GM23338 (cell line): ENCODE measurements around the gene POU2F3. TPM values are rescaled to one million over a fixed set of nuclear protein-coding genes. Genes with fewer than 3 reads are reported as not detected.

Experiments used
- ATAC-seq: fragments of 200-7000 bp; cut with Tn5 transposase; 3 replicates; pipeline ENCODE4 v1.9.1; 2020
- DNase-seq: peaks from one replicate; pipeline ENCODE4 v3.0.0-alpha.2; 2015; ENCODE audit warnings: low spot score
- H2AFZ ChIP-seq: fragments of 200-600 bp; sonication (generic); 2 replicates; pipeline ENCODE4 v1.8.0; 2016; ENCODE audit warnings: antibody characterized with exemption, mild to moderate bottlenecking, moderate library complexity
- H3F3A ChIP-seq: fragments of 200-600 bp; sonication (generic); replicated peaks from 2 replicates; pipeline ENCODE4 v1.8.0; 2017; ENCODE audit warnings: antibody characterized with exemption, mixed run types, low read depth
- H3K27ac ChIP-seq: fragments of 200-600 bp; sonication (generic); 2 replicates; pipeline ENCODE4 v1.6.1; 2016; ENCODE audit warnings: low read depth
- H3K27me3 ChIP-seq: fragments of 200-600 bp; sonication (generic); 2 replicates; pipeline ENCODE4 v1.8.0; 2016; ENCODE audit warnings: mild to moderate bottlenecking, mixed run types, moderate library complexity; ENCODE audit not compliant: insufficient read depth
- H3K36me3 ChIP-seq: fragments of 200-600 bp; sonication (generic); 2 replicates; pipeline ENCODE4 v1.8.0; 2016; ENCODE audit warnings: mild to moderate bottlenecking; ENCODE audit not compliant: insufficient read depth
- H3K4me1 ChIP-seq: fragments of 200-600 bp; sonication (generic); 2 replicates; pipeline ENCODE4 v1.8.0; 2016; ENCODE audit warnings: mild to moderate bottlenecking, moderate library complexity; ENCODE audit not compliant: insufficient read depth
- H3K4me2 ChIP-seq: fragments of 200-600 bp; sonication (generic); 2 replicates; pipeline ENCODE4 v1.7.1; 2017; ENCODE audit warnings: mixed run types
- H3K4me3 ChIP-seq: fragments of 200-600 bp; sonication (generic); 2 replicates; pipeline ENCODE4 v1.6.1; 2016; ENCODE audit warnings: mixed run types
- H3K79me2 ChIP-seq: fragments of 200-600 bp; sonication (generic); replicated peaks from 2 replicates; pipeline ENCODE4 v1.8.0; 2017; ENCODE audit warnings: mild to moderate bottlenecking; ENCODE audit not compliant: insufficient read depth
- H3K9me2 ChIP-seq: fragments of 200-600 bp; sonication (generic); 2 replicates; pipeline ENCODE4 v1.8.0; 2017; ENCODE audit not compliant: insufficient read depth
- H4K20me1 ChIP-seq: fragments of 200-600 bp; sonication (generic); replicated peaks from 2 replicates; pipeline ENCODE4 v1.8.0; 2017; ENCODE audit warnings: mild to moderate bottlenecking; ENCODE audit not compliant: insufficient read depth
- H3K27ac Mint-ChIP-seq: 2 replicates; pipeline ENCODE4 v1.8.0; 2020; ENCODE audit warnings: inconsistent platforms, mild to moderate bottlenecking, moderate library complexity, mixed read lengths
- H3K27me3 Mint-ChIP-seq: 3 replicates; pipeline ENCODE4 v1.8.0; 2022; ENCODE audit warnings: low read depth, mild to moderate bottlenecking, moderate library complexity, mixed read lengths, inconsistent platforms; ENCODE audit not compliant: insufficient read depth, poor library complexity
- H3K36me3 Mint-ChIP-seq: 3 replicates; pipeline ENCODE4 v1.8.0; 2021; ENCODE audit warnings: low read depth, mild to moderate bottlenecking, inconsistent platforms, moderate library complexity, mixed read lengths
- H3K4me1 Mint-ChIP-seq: 3 replicates; pipeline ENCODE4 v1.8.0; 2020; ENCODE audit warnings: mild to moderate bottlenecking, inconsistent platforms, mixed read lengths
- H3K4me3 Mint-ChIP-seq: 3 replicates; pipeline ENCODE4 v1.8.0; 2021; ENCODE audit warnings: moderate library complexity, mild to moderate bottlenecking, inconsistent platforms, mixed read lengths
- H3K9me3 Mint-ChIP-seq: 3 replicates; pipeline ENCODE4 v1.8.0; 2020; ENCODE audit warnings: moderate library complexity, mild to moderate bottlenecking, inconsistent platforms, mixed read lengths
- CREB1 ChIP-seq: fragments of 250-450 bp; sonication (Bioruptor Pico); IDR thresholded peaks from 2 replicates; pipeline ENCODE4 v1.5.0; 2020; ENCODE audit warnings: low read depth, mild to moderate bottlenecking, moderate library complexity
- CTCF ChIP-seq, 2 experiments: fragments of 200-600 bp in 1 of 2; sonication (generic) in 1 of 2; conservative IDR thresholded peaks; 2 replicates each; pipeline versions ENCODE4 v1.5.1 to v1.6.1; 2016 to 2017; ENCODE audit warnings: antibody characterized with exemption in 2 of 2, low read depth in 2 of 2, mild to moderate bottlenecking in 2 of 2, moderate library complexity in 1 of 2
- ETS1 ChIP-seq: IDR thresholded peaks from 2 replicates; pipeline ENCODE4 v1.6.1; 2016; ENCODE audit warnings: antibody characterized with exemption
- EZH2 ChIP-seq: fragments of 200-600 bp; sonication (generic); IDR thresholded peaks from one replicate; pipeline ENCODE4 v1.8.0; 2017; ENCODE audit warnings: antibody characterized with exemption, mild to moderate bottlenecking, low read depth; ENCODE audit not compliant: unreplicated experiment
- EZH2phosphoT487 ChIP-seq: fragments of 200-600 bp; sonication (generic); IDR thresholded peaks from one replicate; pipeline ENCODE4 v1.8.1; 2018; ENCODE audit warnings: antibody characterized with exemption; ENCODE audit not compliant: unreplicated experiment
- JUNB ChIP-seq: IDR thresholded peaks from one replicate; pipeline ENCODE4 v1.6.1; 2016; ENCODE audit warnings: antibody characterized with exemption; ENCODE audit not compliant: unreplicated experiment
- NANOG ChIP-seq: IDR thresholded peaks from 2 replicates; pipeline ENCODE4 v1.6.1; 2016; ENCODE audit warnings: antibody characterized with exemption, borderline replicate concordance
- POLR2AphosphoS5 ChIP-seq: IDR thresholded peaks from 2 replicates; pipeline ENCODE4 v1.6.1; 2016; ENCODE audit warnings: antibody characterized with exemption, low read depth
- REST ChIP-seq: IDR thresholded peaks from one replicate; pipeline ENCODE4 v1.6.1; 2018; ENCODE audit warnings: antibody characterized with exemption; ENCODE audit not compliant: unreplicated experiment
- STAT1 ChIP-seq: IDR thresholded peaks from one replicate; pipeline ENCODE4 v1.6.1; 2016; ENCODE audit warnings: antibody characterized with exemption; ENCODE audit not compliant: unreplicated experiment
- ZNF114 ChIP-seq: fragments of 250-450 bp; sonication (Bioruptor Pico); IDR thresholded peaks from 2 replicates; pipeline ENCODE4 v1.5.0; 2020; ENCODE audit warnings: mild to moderate bottlenecking, moderate library complexity
- ZNF331 ChIP-seq: fragments of 250-450 bp; sonication (Bioruptor Pico); IDR thresholded peaks from 2 replicates; pipeline ENCODE4 v1.5.0; 2020; ENCODE audit warnings: low read depth, mild to moderate bottlenecking, moderate library complexity
- ZNF462 ChIP-seq: fragments of 250-450 bp; sonication (Bioruptor Pico); IDR thresholded peaks from 2 replicates; pipeline ENCODE4 v1.5.0; 2020; ENCODE audit warnings: mild to moderate bottlenecking, moderate library complexity
- polyA plus RNA-seq: library from polyadenylated mRNA; unstranded; fragments of >200 nt; fragmentation: Nextera tagmentation; extraction: Ambion mirVana; gene quantifications from 2 replicates; pipeline ENCODE4 v1.2.1, GENCODE V29; 2016
- total RNA-seq: library from RNA; depleted of rRNA; stranded (reverse); fragments of >200 nt; shearing (Covaris generic); gene quantifications from 2 replicates; pipeline ENCODE4 v1.2.3, GENCODE V29; 2014

The POU2F3 gene
- total and polyA plus RNA-seq, 2 experiments from 2014 or later, result 0.45 to 0.79 TPM

GRCh38 chr11:120194166-120194565 lies 45.8 kb upstream of the POU2F3 start:
- no peak overlapping the region for H3K27ac ChIP-seq
- TF ChIP-seq ETS1 (no peak), EZH2phosphoT487 (no peak), ZNF462 (CRISPR knock-in tag) (no peak), REST (no peak), ZNF331 (no peak), STAT1 (no peak), ZNF114 (CRISPR knock-in tag) (no peak), NANOG (no peak), CTCF (conservative IDR thresholded peaks at IDR 0.05; ENCODE audit: low read depth in 2 of 2) (no peak), POLR2AphosphoS5 (no peak), JUNB (no peak), EZH2 (no peak), CREB1 (CRISPR knock-in tag) (no peak)
- Mint-ChIP-seq H3K27ac (no peak overlapping the region), H3K27me3 (peaks cover 44% of the 10 kb centered on the region), H3K4me3 (no peak overlapping the region), H3K4me1 (peaks cover 39% of the 10 kb centered on the region), H3K9me3 (0 out of 3 replicates have a peak, but pooled peaks cover under 1% of the 10 kb centered on the region), H3K36me3 (no peaks in the 10 kb centered on the region)
- H3K4me1 ChIP-seq, result peaks cover 26% of the 10 kb centered on the region
- DNase-seq (no peak), ATAC-seq (no peak)
- H3K36me3 ChIP-seq, result no peaks in the 10 kb centered on the region
- no peaks in the 10 kb centered on the region for H4K20me1 ChIP-seq
- no peak overlapping the region for H3K4me2 ChIP-seq
- H3K27me3 ChIP-seq, result peaks cover 31% of the 10 kb centered on the region
- H3K4me3 ChIP-seq, result no peak overlapping the region
- no peak overlapping the region for H2AFZ ChIP-seq
- no peaks in the 10 kb centered on the region for H3K79me2 ChIP-seq
- no peaks in the 10 kb centered on the region for H3K9me2 ChIP-seq
- no peaks in the 10 kb centered on the region for H3F3A ChIP-seq
